Vagina (tissue), 2 donors: Measurements from ENCODE around the gene MICAL3.

Source experiments
- POLR2A ChIP-seq, 2 donors: fragments of 450-650 bp; IDR thresholded peaks; one replicate each; pipeline ENCODE4 v1.6.1; 2017; ENCODE audit warnings: antibody characterized with exemption in 2 of 2, mild to moderate bottlenecking in 2 of 2, moderate library complexity in 2 of 2
- TF ChIP-seq, protein P1 (sequence below), 3 experiments: fragments of 450-650 bp in 2 of 3; fragments of 200-600 bp in 1 of 3; sonication (generic) in 1 of 3; IDR thresholded peaks; one replicate each; pipeline ENCODE4 v1.5.1; 2017 to 2019; ENCODE audit warnings: antibody characterized with exemption in 3 of 3, mild to moderate bottlenecking in 2 of 3, moderate library complexity in 2 of 3

DNA sequence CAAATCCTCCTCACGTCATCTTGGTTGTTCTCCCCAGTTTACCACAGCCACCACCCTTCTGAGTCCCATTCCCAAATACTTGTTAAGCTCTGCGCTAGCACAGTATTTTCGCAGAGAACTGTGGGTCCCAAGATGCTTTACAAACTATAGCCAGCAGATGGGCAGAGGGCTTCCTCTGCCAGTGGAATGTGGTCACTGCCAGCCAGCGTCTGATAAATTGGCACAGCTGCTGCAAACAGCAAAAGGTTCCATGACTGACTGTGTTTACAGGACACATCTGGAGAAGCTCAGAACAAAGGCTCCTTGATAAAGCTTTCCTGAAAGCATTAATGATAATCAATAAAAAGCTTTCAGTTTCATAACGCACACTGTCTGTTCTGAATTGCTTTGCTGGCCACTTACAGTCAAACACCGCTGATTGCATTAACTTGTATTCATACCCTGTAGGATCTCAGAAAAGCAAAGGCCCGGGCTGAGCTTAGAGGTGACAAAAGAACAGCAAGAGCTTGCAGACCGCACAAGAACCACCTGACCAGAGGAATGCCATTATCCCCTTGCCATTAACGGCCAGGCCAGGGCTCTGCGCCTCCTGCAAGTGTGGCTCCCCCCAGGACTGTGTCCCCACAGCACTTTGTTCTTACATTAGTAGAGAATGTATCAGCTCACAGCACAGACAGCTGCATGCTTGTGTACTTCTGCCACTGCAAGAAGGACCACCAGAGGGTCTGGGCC is 120.6 kb downstream of the MICAL3 start:
- TF ChIP-seq, protein P1, sequence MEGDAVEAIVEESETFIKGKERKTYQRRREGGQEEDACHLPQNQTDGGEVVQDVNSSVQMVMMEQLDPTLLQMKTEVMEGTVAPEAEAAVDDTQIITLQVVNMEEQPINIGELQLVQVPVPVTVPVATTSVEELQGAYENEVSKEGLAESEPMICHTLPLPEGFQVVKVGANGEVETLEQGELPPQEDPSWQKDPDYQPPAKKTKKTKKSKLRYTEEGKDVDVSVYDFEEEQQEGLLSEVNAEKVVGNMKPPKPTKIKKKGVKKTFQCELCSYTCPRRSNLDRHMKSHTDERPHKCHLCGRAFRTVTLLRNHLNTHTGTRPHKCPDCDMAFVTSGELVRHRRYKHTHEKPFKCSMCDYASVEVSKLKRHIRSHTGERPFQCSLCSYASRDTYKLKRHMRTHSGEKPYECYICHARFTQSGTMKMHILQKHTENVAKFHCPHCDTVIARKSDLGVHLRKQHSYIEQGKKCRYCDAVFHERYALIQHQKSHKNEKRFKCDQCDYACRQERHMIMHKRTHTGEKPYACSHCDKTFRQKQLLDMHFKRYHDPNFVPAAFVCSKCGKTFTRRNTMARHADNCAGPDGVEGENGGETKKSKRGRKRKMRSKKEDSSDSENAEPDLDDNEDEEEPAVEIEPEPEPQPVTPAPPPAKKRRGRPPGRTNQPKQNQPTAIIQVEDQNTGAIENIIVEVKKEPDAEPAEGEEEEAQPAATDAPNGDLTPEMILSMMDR (IDR thresholded peaks at IDR 0.05) = no peak
- TF ChIP-seq POLR2A (IDR thresholded peaks at IDR 0.05) = no peak
